Stimulated activated CD4-positive, alpha-beta T cell treated with anti-CD3 and anti-CD28 coated beads, Interleukin-2, amount 100 ng/mL, for 24 hours (primary cell): ENCODE data around the gene KLHL6.
"Not testable (repeated sequence)": the region's sequence is repeated elsewhere in the genome, so short reads cannot be mapped to it uniquely, and the experiment has no call there.

Experiments
- DNase-seq, 2 donors: peaks; one replicate each; pipeline ENCODE4 v3.0.0-alpha.2; 2020

KLHL6 gene

DNA sequence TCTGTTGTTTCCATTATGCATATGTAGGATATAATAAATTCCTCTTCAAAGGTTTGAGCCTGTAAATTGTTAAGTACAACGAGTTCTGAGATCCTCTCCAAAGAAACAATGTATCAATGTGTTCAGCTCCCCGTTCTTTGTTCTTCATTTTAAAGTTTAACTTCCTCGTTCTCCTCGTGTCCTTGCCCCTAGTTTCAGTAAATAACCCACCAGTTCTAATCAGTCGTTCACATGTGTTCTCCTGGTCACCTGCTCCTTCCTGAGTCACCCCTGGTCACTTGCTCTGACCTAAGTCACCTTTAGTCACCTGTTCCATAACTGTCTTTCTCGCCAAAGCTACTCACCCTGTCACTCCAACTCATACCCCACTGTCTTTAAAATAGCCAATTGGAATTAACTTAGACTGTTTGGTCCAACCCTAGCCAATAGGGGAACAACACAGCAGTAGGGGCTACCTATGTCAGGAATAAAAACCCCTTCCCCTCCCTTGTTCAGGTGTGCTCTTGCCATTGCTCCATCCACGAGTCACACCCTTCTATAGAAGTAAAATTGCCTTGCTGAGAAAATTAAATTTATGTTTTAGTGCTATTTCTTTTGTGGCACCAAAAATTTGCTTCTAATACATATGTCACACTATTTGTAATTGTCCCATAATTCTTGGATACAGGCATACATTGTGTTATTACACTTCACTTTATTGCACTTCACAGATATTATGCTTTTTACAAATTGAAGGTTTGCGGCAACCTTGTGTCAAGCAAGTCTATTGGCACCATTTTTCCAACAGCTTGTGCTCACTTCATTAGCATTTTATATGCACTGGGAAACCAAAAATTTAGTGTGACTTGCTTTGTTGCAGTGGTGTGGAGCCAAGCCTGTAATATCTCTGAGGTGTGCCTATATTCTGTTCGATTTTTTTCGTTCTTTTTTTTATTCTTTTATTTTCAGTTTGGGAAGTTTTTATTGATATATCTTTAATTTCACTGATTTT is 111.8 kb downstream of the KLHL6 start:
- DNase-seq, result no peak

DNA sequence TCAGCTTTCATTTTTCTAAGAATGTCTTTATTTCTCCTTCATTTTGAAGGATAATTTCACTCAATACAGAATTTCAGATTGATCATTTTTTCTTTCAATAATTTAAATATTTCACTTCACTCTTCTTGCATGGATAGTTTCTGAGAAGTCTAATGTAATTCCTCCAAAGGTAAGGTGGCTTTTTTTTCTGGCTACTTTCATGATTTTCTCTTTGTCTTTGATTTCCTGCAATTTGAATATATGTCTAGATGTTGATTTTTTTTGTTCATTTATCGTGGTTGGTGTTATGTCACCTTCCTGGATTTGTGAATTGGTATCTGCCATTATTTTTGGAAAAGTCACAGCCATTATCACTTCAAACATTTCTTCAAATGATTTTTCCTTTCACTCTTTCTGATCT is 112.5 kb downstream of the KLHL6 start:
- no peak for DNase-seq

DNA sequence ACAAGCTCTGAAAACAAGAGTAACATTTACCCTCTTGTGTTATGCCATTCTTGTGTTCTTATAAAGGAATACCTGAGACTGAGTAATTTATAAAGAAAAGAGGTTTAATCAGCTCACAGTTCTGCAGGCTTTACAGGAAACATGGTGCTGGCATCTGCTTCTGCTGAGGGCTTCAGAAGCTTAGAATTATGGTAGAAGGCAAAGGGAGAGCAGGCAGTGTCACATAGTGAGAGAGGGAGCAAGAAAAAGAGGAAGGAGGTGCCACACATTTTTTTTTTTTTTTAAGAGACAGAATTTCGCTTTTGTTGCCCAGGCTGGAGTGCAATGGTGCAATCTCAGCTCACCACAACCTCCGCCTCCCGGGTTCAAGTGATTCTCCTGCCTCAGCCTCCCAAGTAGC is 115.0 kb downstream of the KLHL6 start:
- DNase-seq, result not testable (repeated sequence)

DNA sequence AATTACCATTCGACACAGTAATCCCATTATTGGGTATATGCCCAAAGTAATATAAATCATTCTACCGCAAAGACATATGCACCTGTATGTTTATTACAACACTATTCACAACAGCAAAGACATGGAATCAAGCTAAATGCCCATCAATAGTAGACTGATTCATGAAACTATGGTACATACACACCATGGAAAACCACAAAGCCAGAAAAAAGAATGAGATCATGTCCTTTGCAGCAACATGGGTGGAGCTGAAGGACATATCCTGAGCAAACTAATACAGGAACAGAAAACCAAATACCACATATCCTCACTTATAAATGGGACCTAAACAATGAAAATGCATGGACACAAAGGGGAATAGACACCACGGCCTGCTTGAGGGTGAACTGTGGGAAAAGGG is 116.0 kb downstream of the KLHL6 start:
- DNase-seq, result no peak

DNA sequence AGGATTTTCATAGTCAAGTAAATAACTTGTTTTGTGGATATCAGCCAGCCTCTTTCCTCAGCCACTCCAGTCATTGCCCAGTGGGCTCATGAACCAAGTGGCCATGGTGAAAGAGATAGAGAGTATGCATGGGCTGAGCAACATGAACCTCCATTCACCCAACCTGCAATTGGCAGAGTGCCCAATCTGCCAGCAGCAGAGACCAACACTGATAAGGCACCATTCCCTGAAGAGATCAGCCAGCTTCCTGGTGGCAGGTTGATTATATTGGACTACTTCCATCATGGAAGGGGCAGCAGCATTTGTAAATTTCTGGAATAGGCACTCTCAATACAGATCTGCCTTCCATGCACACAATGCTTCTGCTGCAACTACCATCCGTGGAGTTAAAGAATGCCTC is 116.8 kb downstream of the KLHL6 start:
- DNase-seq, result no peak

DNA sequence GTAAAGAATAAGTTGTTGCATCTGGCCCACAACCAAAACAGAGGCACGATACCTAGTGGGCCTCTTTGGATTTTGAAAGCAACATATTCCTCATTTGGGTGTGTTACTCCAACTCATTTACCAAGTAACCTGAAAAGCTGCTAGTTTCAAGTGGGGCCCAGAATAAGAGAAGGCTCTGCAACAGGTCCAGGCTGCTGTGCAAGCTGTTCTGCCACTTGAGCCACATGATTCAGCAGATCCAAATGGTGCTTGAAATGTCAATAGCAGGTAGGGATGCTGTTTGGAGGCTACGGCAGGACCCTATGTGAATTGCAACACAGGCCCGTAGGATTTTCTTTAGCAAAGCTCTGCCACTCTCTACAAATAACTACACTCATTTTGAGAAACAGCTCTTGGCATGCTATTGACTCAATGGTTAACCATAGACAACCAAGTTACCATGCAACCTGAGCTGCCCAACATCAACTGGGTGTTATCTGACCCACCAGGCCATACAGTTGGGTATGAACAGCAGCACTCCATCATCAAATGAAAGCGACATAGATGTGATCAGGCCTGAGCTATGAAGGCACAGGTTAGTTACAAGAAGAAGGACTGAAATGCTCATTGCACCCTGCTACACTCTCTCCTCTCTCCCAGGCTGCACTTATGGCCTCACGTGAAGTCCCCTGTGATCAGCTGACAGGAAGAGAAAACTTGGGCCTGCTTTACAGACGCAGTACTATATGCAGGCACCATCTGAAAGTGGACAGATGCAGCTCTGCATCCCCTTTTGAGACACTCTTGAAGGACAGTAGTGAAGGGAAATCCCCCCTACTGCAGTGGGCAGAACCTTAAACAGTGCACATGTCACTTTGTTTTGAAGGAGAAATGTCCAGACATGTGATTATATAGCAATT is 117.6 kb downstream of the KLHL6 start:
- DNase-seq, result no peak
